ENCODE results near the gene SLC5A10.

SLC5A10 gene

DNA sequence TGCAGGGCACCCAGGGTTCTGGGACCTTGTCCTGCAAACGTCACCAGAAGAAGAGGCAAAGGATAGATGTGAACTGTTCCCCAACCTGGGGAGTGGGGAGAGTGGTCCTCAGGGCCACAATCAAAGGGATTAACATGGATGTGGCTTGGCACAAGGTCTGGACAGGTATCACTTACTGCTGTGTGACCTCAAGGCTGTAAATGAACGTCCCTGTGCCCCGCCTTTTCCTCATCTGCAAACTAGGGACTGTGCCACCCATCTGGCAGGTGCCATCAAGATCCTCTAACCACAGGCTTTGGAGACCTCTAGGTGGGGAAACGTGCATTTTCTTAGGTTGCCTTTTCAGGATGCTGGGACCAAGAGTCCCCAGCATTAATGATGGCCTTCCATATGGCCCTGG, 25.1 kb downstream of the SLC5A10 start:
- no peaks in the 10 kb centered on the region for H3K4me1 Mint-ChIP-seq
- H3K27me3 Mint-ChIP-seq (ENCODE audit: low read depth) = peaks cover 11% of the 10 kb centered on the region
- H3K36me3 Mint-ChIP-seq (ENCODE audit: low read depth) = no peaks in the 10 kb centered on the region
- TF ChIP-seq, protein P1, sequence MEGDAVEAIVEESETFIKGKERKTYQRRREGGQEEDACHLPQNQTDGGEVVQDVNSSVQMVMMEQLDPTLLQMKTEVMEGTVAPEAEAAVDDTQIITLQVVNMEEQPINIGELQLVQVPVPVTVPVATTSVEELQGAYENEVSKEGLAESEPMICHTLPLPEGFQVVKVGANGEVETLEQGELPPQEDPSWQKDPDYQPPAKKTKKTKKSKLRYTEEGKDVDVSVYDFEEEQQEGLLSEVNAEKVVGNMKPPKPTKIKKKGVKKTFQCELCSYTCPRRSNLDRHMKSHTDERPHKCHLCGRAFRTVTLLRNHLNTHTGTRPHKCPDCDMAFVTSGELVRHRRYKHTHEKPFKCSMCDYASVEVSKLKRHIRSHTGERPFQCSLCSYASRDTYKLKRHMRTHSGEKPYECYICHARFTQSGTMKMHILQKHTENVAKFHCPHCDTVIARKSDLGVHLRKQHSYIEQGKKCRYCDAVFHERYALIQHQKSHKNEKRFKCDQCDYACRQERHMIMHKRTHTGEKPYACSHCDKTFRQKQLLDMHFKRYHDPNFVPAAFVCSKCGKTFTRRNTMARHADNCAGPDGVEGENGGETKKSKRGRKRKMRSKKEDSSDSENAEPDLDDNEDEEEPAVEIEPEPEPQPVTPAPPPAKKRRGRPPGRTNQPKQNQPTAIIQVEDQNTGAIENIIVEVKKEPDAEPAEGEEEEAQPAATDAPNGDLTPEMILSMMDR (IDR thresholded peaks at IDR 0.05; ENCODE audit: unreplicated experiment in 3 of 3) = no peak
- no peak overlapping the region for H3K4me3 Mint-ChIP-seq
- H3K9me3 Mint-ChIP-seq = no peaks in the 10 kb centered on the region
- H3K27ac Mint-ChIP-seq = no peak overlapping the region

DNA sequence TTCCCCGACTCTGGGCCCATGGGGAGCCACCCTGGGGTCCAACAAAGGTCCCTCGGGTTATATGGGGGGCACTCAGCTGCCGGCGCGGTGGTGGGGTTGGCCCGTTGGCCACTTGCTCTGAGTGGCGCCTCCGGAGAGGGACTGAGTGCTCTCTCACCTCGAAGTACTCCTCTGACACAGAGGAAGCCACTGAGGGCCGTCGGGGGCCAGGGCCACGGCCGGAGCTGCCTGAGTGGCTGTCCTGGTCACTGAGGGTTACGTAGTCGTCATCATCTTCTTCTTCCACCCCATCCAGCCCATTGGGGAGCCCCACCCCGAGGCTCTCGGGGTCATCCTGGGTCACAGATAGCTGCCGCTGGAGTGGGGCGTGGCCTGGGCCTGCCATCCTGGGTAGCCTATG, 25.7 kb downstream of the SLC5A10 start:
- H3K27me3 Mint-ChIP-seq (ENCODE audit: low read depth) = peaks cover 11% of the 10 kb centered on the region
- no peaks in the 10 kb centered on the region for H3K4me1 Mint-ChIP-seq
- no peaks in the 10 kb centered on the region for H3K36me3 Mint-ChIP-seq (ENCODE audit: low read depth)
- no peaks in the 10 kb centered on the region for H3K9me3 Mint-ChIP-seq
- no peak overlapping the region for H3K4me3 Mint-ChIP-seq
- H3K27ac Mint-ChIP-seq = no peak overlapping the region
- TF ChIP-seq, protein P1 (IDR thresholded peaks at IDR 0.05; ENCODE audit: unreplicated experiment in 3 of 3) = no peak

DNA sequence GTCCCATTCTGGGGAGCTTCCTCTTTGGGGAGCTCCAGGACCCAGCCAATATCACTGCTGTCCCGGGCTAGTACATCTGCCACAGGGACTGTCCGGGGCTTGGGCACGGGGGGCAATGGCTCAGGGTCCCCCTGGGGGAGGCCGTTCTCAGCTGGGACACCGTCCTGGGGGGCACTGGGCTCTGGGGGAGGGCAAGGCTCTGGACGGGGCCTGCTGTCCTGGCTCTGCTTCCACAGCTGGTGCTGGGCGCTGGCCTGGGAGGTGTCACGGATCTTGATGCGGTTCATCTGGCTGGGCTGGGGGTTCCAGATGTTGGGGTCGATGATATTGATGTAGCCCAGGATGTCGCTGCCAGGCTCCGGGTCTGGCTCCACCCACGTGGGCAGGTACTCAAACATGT, 26.1 kb downstream of the SLC5A10 start:
- Mint-ChIP-seq H3K27me3 (ENCODE audit: low read depth) (peaks cover 11% of the 10 kb centered on the region), H3K4me3 (no peak overlapping the region), H3K27ac (no peak overlapping the region), H3K36me3 (ENCODE audit: low read depth) (no peaks in the 10 kb centered on the region), H3K4me1 (no peaks in the 10 kb centered on the region), H3K9me3 (no peaks in the 10 kb centered on the region)
- TF ChIP-seq, protein P1 (IDR thresholded peaks at IDR 0.05; ENCODE audit: unreplicated experiment in 3 of 3) = no peak

DNA sequence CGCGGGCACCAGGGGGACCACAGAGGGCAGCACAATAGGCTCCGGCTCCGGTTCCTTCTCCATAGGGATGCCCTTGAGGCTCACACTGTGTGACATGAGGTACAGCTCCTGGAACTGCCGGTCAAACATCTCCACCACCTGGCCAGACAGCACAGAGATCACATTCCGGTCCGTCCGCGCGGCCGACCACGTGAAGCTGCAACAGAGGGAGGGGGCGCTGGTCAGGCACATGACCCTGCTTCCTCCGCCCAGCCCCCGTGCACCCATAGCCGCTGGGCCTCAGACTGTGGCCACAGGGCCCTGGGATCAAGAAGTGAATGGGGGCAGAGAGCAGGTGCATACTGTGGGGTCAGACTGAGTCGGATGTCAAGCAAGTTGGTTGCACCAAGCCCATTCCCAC, 26.7 kb downstream of the SLC5A10 start:
- Mint-ChIP-seq H3K4me1 (no peaks in the 10 kb centered on the region), H3K9me3 (no peaks in the 10 kb centered on the region)

DNA sequence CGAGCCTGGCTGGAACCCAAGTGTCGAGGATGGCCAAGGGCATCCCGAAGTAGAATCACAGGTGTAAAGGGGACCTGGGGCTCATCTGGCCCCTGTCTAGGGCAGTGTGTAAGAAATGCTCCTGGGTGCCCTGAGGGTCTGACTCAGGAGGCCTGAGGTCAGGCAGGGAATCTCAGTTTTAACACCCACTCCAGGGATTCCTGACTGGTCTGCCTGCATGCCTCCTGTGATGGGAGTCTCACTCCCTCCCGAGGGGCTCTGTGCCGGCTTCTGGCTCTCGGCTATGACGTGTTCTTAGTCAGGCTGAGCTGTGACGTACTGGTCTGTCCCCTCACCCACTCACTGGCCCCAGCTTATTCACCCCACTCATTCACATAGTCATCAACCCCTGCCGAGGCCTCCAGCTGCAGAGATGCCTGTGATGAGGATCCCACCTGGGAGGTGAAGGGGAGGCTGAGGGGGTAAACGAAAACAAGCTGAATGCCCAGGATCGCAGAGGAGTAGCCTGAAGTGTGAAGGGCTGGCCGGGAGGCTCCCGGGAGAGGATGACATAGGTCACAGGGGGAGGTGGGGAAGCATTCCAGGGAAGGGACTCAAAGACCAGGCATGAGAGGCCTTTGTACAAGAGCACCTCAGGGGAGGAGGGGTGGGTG, 28.8 kb downstream of the SLC5A10 start:
- H3K27ac Mint-ChIP-seq = peak overlapping the region in 2 of 3 experiments; percentile 67 to 89
- H3K9me3 Mint-ChIP-seq = no peaks in the 10 kb centered on the region
- no peaks in the 10 kb centered on the region for H3K36me3 Mint-ChIP-seq (ENCODE audit: low read depth)
- H3K4me3 Mint-ChIP-seq = peak overlapping the region in 1 of 3 experiments; percentile 22
- H3K27me3 Mint-ChIP-seq (ENCODE audit: low read depth) = peaks cover 11% of the 10 kb centered on the region
- TF ChIP-seq, protein P1 (IDR thresholded peaks at IDR 0.05; ENCODE audit: unreplicated experiment in 3 of 3) = no peak
- no peaks in the 10 kb centered on the region for H3K4me1 Mint-ChIP-seq

More for the DNA sequence above, 26.7 kb downstream of the SLC5A10 start:
- Mint-ChIP-seq H3K4me3 (no peak overlapping the region), H3K27me3 (ENCODE audit: low read depth) (peaks cover 11% of the 10 kb centered on the region), H3K27ac (no peak overlapping the region), H3K36me3 (ENCODE audit: low read depth) (no peaks in the 10 kb centered on the region)
- TF ChIP-seq, protein P1 (IDR thresholded peaks at IDR 0.05; ENCODE audit: unreplicated experiment in 3 of 3) = no peak

DNA sequence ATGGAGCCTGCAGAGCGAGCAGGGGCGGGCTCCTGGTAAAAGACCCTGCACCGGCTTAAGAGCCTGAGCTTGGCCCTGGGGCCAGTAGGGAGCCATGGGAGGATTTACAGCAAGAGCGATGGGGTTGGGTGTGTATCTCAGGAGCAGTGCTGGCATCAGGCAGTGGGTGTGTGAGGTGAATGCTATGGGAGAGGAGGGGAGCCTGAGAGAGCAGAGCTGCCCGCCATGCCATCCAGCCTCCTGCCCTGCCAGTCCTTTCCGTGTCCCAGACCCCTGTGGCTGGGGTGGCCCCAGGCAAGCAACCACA, 29.3 kb downstream of the SLC5A10 start:
- Mint-ChIP-seq H3K36me3 (ENCODE audit: low read depth) (no peaks in the 10 kb centered on the region), H3K27ac (peak overlapping the region in 2 of 3 experiments; percentile 67 to 89), H3K27me3 (ENCODE audit: low read depth) (peaks cover 11% of the 10 kb centered on the region), H3K9me3 (no peaks in the 10 kb centered on the region), H3K4me1 (no peaks in the 10 kb centered on the region), H3K4me3 (no peak overlapping the region)
- TF ChIP-seq, protein P1 (IDR thresholded peaks at IDR 0.05; ENCODE audit: unreplicated experiment in 3 of 3) = no peak

All from nephron (organoid).